ENCODE results near the gene MAT2A. TPM values are rescaled to one million over a fixed set of nuclear protein-coding genes. Genes with fewer than 3 reads are reported as not detected.

Gene MAT2A
- 161 and 179 TPM in 2 replicates for total RNA-seq (ENCODE audit: low replicate concordance)

DNA sequence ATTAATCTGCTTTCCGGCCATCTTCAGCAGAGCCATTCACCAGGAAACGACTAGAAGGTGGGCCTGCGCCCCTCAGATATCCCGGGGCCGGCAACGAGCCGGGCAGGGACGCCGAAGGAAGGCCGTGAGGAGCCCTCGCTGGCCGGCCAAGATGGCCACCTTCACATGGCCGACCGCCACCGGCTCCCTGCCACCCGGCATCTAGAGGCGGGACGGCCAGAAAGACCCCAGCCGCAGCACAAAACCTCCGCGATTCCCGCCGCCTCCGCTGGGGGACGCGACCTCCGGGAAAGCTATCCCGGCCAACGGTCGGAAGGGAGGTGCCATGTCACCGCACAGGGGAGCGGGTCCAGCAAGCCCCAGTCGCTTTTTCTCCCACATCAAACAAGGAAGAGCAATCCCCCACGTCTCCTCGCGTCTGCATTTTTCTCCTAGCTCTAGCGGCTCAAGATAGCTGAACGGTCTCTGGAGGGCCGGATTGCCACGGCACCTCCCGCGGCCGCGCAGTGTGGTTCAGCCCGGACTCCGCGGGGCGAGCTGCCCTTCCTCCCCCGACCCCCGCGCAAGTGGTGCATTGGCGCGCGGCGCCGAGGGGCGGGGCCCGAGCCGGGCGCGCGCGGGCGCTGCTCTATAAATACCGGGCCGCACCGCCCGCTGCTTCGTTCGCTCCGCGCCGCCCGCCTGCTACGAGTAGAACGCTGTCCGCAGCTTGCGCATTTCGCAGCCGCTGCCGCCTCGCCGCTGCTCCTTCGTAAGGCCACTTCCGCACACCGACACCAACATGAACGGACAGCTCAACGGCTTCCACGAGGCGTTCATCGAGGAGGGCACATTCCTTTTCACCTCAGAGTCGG, at the start of gene MAT2A:
TSS of gene MAT2A (plus strand) at position 662 of the 854 bp plus-strand sequence. CDS start at position 782, 120 bp downstream.
- peak; percentile 92 for DNase-seq (ENCODE audit: low read depth)
- TF ChIP-seq, protein P1, sequence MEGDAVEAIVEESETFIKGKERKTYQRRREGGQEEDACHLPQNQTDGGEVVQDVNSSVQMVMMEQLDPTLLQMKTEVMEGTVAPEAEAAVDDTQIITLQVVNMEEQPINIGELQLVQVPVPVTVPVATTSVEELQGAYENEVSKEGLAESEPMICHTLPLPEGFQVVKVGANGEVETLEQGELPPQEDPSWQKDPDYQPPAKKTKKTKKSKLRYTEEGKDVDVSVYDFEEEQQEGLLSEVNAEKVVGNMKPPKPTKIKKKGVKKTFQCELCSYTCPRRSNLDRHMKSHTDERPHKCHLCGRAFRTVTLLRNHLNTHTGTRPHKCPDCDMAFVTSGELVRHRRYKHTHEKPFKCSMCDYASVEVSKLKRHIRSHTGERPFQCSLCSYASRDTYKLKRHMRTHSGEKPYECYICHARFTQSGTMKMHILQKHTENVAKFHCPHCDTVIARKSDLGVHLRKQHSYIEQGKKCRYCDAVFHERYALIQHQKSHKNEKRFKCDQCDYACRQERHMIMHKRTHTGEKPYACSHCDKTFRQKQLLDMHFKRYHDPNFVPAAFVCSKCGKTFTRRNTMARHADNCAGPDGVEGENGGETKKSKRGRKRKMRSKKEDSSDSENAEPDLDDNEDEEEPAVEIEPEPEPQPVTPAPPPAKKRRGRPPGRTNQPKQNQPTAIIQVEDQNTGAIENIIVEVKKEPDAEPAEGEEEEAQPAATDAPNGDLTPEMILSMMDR (IDR thresholded peaks at IDR 0.05; ENCODE audit: insufficient read depth, low read length) = peak; percentile 76
- peak within 1 kb of the TSS; percentile 97 for H3K4me3 ChIP-seq (ENCODE audit: low read depth, low read length)

GRCh38 chr2:85490861-85491755, 47.9 kb upstream of the MAT2A start:
- TF ChIP-seq, protein P1 (IDR thresholded peaks at IDR 0.05; ENCODE audit: insufficient read depth, low read length) = no peak
- DNase-seq (ENCODE audit: low read depth) = peak; percentile 16
- H3K4me3 ChIP-seq (ENCODE audit: low read depth, low read length) = no peak overlapping the region

GRCh38 chr2:85496436-85496835, 42.5 kb upstream of the MAT2A start:
- no peak for DNase-seq (ENCODE audit: low read depth)
- TF ChIP-seq, protein P1 (IDR thresholded peaks at IDR 0.05; ENCODE audit: insufficient read depth, low read length) = no peak
- no peak overlapping the region for H3K4me3 ChIP-seq (ENCODE audit: low read depth, low read length)

DNA sequence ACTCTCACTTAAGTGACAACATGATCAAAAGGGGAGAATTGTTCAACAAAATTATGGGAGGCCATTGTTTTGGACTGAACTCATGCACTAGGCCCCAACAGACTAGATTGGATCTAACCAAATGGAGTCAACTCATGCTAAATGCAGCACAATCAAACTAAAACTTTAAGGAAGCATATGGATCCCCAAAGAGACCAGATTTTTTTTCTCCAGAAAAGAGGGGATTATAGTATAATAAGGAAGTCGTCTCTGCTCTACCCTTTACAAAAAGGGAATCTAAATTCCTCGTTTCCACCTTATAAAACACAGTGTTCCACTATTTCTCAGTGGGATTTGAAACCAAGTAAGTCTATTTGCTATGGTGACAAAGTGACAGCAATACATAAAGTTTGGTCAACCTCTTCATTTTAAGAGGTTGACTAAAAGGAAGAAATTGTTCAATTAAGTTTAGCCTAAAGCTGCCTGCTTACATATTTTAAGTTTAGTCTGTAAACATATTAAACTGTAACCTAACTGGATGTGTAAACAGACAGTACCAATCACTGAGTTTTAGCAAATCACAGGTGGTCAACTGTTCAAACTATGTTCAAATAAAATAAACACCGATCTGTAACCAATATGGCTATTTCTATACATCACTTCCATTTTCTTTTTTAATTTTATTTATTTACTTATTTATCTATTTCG, 40.9 kb upstream of the MAT2A start:
- no peak for DNase-seq (ENCODE audit: low read depth)
- TF ChIP-seq, protein P1 (IDR thresholded peaks at IDR 0.05; ENCODE audit: insufficient read depth, low read length) = no peak
- no peak overlapping the region for H3K4me3 ChIP-seq (ENCODE audit: low read depth, low read length)

DNA sequence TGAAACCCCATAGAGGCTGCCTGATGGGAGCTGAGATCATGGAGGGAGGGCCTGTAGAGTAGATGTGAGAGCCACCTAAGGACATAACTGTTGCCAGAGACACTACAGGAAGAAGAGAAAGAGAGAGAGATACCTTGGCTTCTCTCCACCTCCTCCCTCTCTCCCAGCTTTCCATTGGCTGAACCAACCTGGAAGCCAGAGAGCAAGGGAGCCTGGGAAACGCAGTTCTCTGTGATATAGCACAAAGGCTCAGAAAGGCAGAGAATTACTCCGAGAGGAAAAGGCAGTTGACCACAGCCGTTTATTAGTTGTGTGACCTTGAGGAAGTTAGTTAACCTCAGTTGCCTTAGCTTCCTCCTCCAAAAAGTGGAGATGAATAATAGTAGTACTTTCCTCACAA, 37.7 kb upstream of the MAT2A start:
- DNase-seq (ENCODE audit: low read depth) = no peak
- no peak overlapping the region for H3K4me3 ChIP-seq (ENCODE audit: low read depth, low read length)
- TF ChIP-seq, protein P1 (IDR thresholded peaks at IDR 0.05; ENCODE audit: insufficient read depth, low read length) = no peak

- DNase-seq (ENCODE audit: low read depth) = no peak
- no peak overlapping the region for H3K4me3 ChIP-seq (ENCODE audit: low read depth, low read length)
- TF ChIP-seq, protein P1 (IDR thresholded peaks at IDR 0.05; ENCODE audit: insufficient read depth, low read length) = no peak
These were observed 36.2 kb upstream of the MAT2A start for GRCh38 chr2:85502720-85503119.
